ENCODE results near the gene LRRC34.

Gene LRRC34

DNA sequence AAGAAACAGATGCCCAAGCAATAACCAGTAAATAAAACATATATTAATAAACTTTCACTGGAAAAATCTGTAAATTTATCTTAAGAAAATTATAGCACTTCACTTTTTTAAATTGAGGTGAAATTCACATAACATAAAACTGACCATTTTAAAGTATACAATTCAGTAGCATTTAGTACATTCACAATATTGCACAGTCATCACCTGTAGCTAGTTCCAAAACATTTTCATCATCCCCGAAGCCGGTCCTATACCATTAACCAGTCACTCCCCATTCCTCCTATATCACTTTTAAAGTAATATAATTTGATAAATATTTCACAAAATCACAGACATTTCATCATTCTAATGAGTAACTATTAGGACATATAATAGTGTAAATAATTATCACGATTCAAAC lies 8.0 kb downstream of the LRRC34 start:
- no peaks in the 10 kb centered on the region for H3K36me3 ChIP-seq
- H3K27me3 ChIP-seq: no peaks in the 10 kb centered on the region
- TF ChIP-seq, protein P1, sequence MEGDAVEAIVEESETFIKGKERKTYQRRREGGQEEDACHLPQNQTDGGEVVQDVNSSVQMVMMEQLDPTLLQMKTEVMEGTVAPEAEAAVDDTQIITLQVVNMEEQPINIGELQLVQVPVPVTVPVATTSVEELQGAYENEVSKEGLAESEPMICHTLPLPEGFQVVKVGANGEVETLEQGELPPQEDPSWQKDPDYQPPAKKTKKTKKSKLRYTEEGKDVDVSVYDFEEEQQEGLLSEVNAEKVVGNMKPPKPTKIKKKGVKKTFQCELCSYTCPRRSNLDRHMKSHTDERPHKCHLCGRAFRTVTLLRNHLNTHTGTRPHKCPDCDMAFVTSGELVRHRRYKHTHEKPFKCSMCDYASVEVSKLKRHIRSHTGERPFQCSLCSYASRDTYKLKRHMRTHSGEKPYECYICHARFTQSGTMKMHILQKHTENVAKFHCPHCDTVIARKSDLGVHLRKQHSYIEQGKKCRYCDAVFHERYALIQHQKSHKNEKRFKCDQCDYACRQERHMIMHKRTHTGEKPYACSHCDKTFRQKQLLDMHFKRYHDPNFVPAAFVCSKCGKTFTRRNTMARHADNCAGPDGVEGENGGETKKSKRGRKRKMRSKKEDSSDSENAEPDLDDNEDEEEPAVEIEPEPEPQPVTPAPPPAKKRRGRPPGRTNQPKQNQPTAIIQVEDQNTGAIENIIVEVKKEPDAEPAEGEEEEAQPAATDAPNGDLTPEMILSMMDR (IDR thresholded peaks at IDR 0.05): no peak
- no peaks in the 10 kb centered on the region for H3K9me3 ChIP-seq
- no peak overlapping the region for H3K4me3 ChIP-seq (ENCODE audit: low read depth in 1 of 2, low read length in 1 of 2)
- H3K4me1 ChIP-seq (ENCODE audit: control insufficient read depth in 1 of 2, insufficient read depth in 1 of 2, low read depth in 1 of 2, low read length in 1 of 2): no peaks in the 10 kb centered on the region
- H3K27ac ChIP-seq: no peak overlapping the region

DNA sequence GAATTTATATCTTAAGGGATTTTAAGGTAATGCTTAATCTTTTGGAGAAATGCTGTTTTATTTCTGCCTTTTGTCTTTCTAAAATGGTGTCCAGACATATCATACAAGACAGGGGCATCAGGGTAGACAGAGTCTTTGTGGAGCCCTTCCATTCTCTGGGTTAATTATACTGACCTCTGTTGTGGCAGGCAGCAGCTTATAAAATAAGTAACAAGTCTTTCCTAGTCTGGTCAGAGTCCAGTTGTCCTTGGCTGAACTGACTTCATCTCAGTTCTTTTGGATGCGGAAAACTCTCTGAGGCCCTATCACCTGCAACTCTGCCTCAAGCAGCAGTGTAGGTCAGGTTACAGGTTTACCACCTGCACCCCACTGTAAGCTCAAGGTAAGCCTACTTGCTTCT lies 20.3 kb downstream of the LRRC34 start:
- peaks cover 42% of the 10 kb centered on the region for H3K36me3 ChIP-seq
- H3K27me3 ChIP-seq: no peaks in the 10 kb centered on the region
- no peaks in the 10 kb centered on the region for H3K9me3 ChIP-seq
- H3K27ac ChIP-seq: no peak overlapping the region
- no peak overlapping the region for H3K4me3 ChIP-seq (ENCODE audit: low read depth in 1 of 2, low read length in 1 of 2)
- no peaks in the 10 kb centered on the region for H3K4me1 ChIP-seq (ENCODE audit: control insufficient read depth in 1 of 2, insufficient read depth in 1 of 2, low read depth in 1 of 2, low read length in 1 of 2)
- TF ChIP-seq, protein P1 (IDR thresholded peaks at IDR 0.05): no peak

DNA sequence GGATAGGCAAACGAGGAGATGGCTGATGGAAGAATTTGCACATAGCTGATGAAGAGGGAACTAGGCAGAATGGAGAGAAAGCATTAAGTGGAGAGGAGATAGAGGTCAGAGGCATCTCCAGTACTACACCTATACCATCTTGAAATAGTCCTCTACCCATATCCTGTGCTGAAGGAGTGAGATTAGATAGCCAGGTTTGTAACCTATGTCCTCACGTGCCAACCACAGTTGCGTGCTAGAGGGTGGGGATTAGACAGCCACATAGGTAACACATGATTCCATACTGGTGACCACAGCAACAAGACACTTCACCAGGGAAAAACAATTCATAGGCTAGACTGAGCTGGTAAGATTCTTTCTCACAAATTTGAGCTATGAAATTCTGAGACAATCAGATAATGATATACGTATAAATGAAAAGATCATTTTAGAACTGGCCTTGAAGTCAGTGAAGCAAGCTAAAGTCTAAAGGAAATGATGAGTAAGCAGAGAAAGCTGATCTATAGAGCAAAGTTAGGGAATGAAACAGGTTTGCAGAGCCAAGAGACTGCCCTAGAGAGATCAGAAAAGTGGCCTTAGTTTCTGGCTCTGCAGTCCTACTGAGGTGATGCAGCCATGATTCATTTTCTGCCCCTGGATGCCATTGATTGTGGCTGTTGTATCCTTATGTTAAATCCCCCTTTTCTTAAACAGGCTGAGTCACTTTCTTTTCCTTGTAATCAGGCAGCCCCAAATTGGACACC lies 21.8 kb downstream of the LRRC34 start:
- Histone ChIP-seq H3K27me3 (no peaks in the 10 kb centered on the region), H3K36me3 (peaks cover 57% of the 10 kb centered on the region), H3K9me3 (no peaks in the 10 kb centered on the region), H3K4me1 (ENCODE audit: control insufficient read depth in 1 of 2, insufficient read depth in 1 of 2, low read depth in 1 of 2, low read length in 1 of 2) (no peaks in the 10 kb centered on the region), H3K4me3 (ENCODE audit: low read depth in 1 of 2, low read length in 1 of 2) (no peak overlapping the region), H3K27ac (no peak overlapping the region)
- TF ChIP-seq, protein P1 (IDR thresholded peaks at IDR 0.05): no peak

DNA sequence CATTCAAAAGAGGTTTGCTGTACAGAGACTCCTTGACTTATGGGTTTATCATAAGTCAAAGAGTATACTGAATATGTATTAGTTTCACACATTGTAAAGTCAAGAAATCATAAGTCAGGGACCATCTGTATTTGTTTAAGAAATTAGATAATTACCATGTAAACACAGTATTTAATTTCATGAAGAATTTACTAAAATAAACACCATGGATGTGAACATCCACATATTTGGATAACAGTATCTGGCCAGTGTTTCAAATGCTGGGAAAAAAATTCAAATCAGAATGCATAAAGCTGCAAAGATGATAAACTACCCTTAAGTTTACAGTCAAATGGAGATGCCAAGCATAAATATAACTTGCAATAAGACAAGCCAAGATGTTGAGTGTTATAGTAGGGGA lies 22.5 kb downstream of the LRRC34 start:
- no peaks in the 10 kb centered on the region for H3K27me3 ChIP-seq
- H3K9me3 ChIP-seq: no peaks in the 10 kb centered on the region
- H3K4me3 ChIP-seq (ENCODE audit: low read depth in 1 of 2, low read length in 1 of 2): no peak overlapping the region
- no peaks in the 10 kb centered on the region for H3K4me1 ChIP-seq (ENCODE audit: control insufficient read depth in 1 of 2, insufficient read depth in 1 of 2, low read depth in 1 of 2, low read length in 1 of 2)
- peaks cover 63% of the 10 kb centered on the region for H3K36me3 ChIP-seq
- TF ChIP-seq, protein P1 (IDR thresholded peaks at IDR 0.05): no peak
- H3K27ac ChIP-seq: no peak overlapping the region

DNA sequence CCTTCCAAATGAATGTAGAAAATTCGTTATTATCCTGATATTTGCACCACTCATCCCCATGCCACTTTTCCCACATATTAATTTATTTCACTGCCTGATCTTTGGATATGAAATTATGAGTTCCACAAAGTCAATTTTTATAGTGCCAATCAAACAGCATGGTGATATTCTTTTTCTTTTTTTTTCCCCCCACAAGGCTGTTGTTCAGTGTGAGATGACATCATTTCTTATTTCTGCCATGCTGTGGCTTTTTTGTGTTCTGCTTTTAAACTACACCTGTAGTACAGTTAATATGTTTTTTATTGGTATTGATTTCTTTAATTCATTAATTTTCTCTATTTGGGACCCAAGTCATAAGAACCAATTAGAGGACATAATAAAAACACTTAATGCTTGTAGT lies 24.9 kb downstream of the LRRC34 start:
- Histone ChIP-seq H3K36me3 (peaks cover 78% of the 10 kb centered on the region), H3K27ac (no peak overlapping the region), H3K4me1 (ENCODE audit: control insufficient read depth in 1 of 2, insufficient read depth in 1 of 2, low read depth in 1 of 2, low read length in 1 of 2) (no peaks in the 10 kb centered on the region), H3K27me3 (no peaks in the 10 kb centered on the region), H3K4me3 (ENCODE audit: low read depth in 1 of 2, low read length in 1 of 2) (no peak overlapping the region), H3K9me3 (no peaks in the 10 kb centered on the region)
- TF ChIP-seq, protein P1 (IDR thresholded peaks at IDR 0.05): no peak

Measured in neutrophil (primary cell).